SK-N-SH treated with all-trans-retinoic acid at 6 μM for 48 hours (cell line): ENCODE data around the gene PHLDA1.

Experiments used
- ATAC-seq: fragments of 200-7000 bp; cut with Tn5 transposase; 3 replicates; pipeline ENCODE4 v1.9.1; 2020; ENCODE audit warnings: mild to moderate bottlenecking, moderate library complexity
- ARNTL ChIP-seq: fragments of 450-650 bp; formaldehyde crosslinking; IDR thresholded peaks from 2 replicates; pipeline ENCODE4 v1.5.0; 2020; ENCODE audit warnings: low read depth, mild to moderate bottlenecking, moderate library complexity, borderline replicate concordance
- BACH2 ChIP-seq: fragments of 250-450 bp; sonication (Bioruptor Pico); IDR thresholded peaks from 2 replicates; pipeline ENCODE4 v1.9.0; 2021; ENCODE audit warnings: mild to moderate bottlenecking, borderline replicate concordance
- CREB5 ChIP-seq: fragments of 250-450 bp; sonication (Bioruptor Pico); IDR thresholded peaks from 2 replicates; pipeline ENCODE4 v1.5.1; 2020; ENCODE audit warnings: low read depth, mild to moderate bottlenecking, moderate library complexity
- CSDC2 ChIP-seq: fragments of 250-450 bp; sonication (Bioruptor Pico); IDR thresholded peaks from 2 replicates; pipeline ENCODE4 v1.5.0; 2020; ENCODE audit warnings: mild to moderate bottlenecking, moderate library complexity
- ESRRG ChIP-seq: fragments of 250-450 bp; sonication (Bioruptor Pico); IDR thresholded peaks from 2 replicates; pipeline ENCODE4 v1.6.1; 2021; ENCODE audit warnings: mild to moderate bottlenecking
- GLIS3 ChIP-seq: fragments of 250-450 bp; sonication (Bioruptor Pico); IDR thresholded peaks from 2 replicates; pipeline ENCODE4 v1.5.0; 2020; ENCODE audit warnings: mild to moderate bottlenecking, moderate library complexity
- POU6F1 ChIP-seq: fragments of 250-450 bp; sonication (Bioruptor Pico); IDR thresholded peaks from 2 replicates; pipeline ENCODE4 v1.8.0; 2021; ENCODE audit warnings: low read depth, mild to moderate bottlenecking, moderate library complexity, borderline replicate concordance
- PPARA ChIP-seq: fragments of 250-450 bp; sonication (Bioruptor Pico); IDR thresholded peaks from 2 replicates; pipeline ENCODE4 v1.5.0; 2020; ENCODE audit warnings: mild to moderate bottlenecking, borderline replicate concordance
- RARB ChIP-seq: fragments of 250-450 bp; sonication (Bioruptor Pico); IDR thresholded peaks from 2 replicates; pipeline ENCODE4 v1.8.0; 2021; ENCODE audit warnings: mild to moderate bottlenecking, moderate library complexity
- SNAI2 ChIP-seq: fragments of 250-450 bp; sonication (Bioruptor Pico); IDR thresholded peaks from 2 replicates; pipeline ENCODE4 v1.5.0; 2020; ENCODE audit warnings: mild to moderate bottlenecking, moderate library complexity
- TCF4 ChIP-seq: fragments of 250-450 bp; sonication (Bioruptor Pico); IDR thresholded peaks from 2 replicates; pipeline ENCODE4 v1.8.0; 2021; ENCODE audit warnings: mild to moderate bottlenecking, moderate library complexity, borderline replicate concordance
- TOX ChIP-seq: fragments of 250-450 bp; sonication (Bioruptor Pico); IDR thresholded peaks from 2 replicates; pipeline ENCODE4 v1.8.0; 2021; ENCODE audit warnings: mild to moderate bottlenecking, moderate library complexity, borderline replicate concordance
- ZC3H10 ChIP-seq: fragments of 250-450 bp; sonication (Bioruptor Pico); IDR thresholded peaks from 2 replicates; pipeline ENCODE4 v1.5.1; 2021; ENCODE audit warnings: mild to moderate bottlenecking, moderate library complexity
- ZFP3 ChIP-seq: fragments of 250-450 bp; sonication (Bioruptor Pico); IDR thresholded peaks from 2 replicates; pipeline ENCODE4 v1.5.0; 2020; ENCODE audit warnings: mild to moderate bottlenecking, moderate library complexity
- ZNF565 ChIP-seq: fragments of 450-650 bp; formaldehyde crosslinking; conservative IDR thresholded peaks from 2 replicates; pipeline ENCODE4 v1.5.0; 2020; ENCODE audit warnings: low read depth, mild to moderate bottlenecking, moderate library complexity
- ZNF70 ChIP-seq: fragments of 450-650 bp; formaldehyde crosslinking; IDR thresholded peaks from 2 replicates; pipeline ENCODE4 v1.5.0; 2020; ENCODE audit warnings: mild to moderate bottlenecking, moderate library complexity
- ZNF8 ChIP-seq: fragments of 450-650 bp; formaldehyde crosslinking; IDR thresholded peaks from 2 replicates; pipeline ENCODE4 v1.5.0; 2020; ENCODE audit warnings: mild to moderate bottlenecking, moderate library complexity
- TF ChIP-seq, protein P1 (sequence below): fragments of 250-450 bp; sonication (Bioruptor Pico); IDR thresholded peaks from 2 replicates; pipeline ENCODE4 v1.5.1; 2021; ENCODE audit warnings: mild to moderate bottlenecking, moderate library complexity
- TF ChIP-seq, protein P2 (sequence below): fragments of 250-450 bp; sonication (Bioruptor Pico); IDR thresholded peaks from 2 replicates; pipeline ENCODE4 v1.5.0; 2020; ENCODE audit warnings: mild to moderate bottlenecking, moderate library complexity

PHLDA1 gene

GRCh38 chr12:76049575-76050251, 18.1 kb upstream of the PHLDA1 start:
- TF ChIP-seq ZNF8 (CRISPR knock-in tag) (no peak), TOX (no peak), ARNTL (CRISPR knock-in tag) (no peak), PPARA (CRISPR knock-in tag) (no peak), TCF4 (CRISPR knock-in tag) (no peak), BACH2 (CRISPR knock-in tag) (no peak), CREB5 (no peak)
- ATAC-seq = no peak

DNA sequence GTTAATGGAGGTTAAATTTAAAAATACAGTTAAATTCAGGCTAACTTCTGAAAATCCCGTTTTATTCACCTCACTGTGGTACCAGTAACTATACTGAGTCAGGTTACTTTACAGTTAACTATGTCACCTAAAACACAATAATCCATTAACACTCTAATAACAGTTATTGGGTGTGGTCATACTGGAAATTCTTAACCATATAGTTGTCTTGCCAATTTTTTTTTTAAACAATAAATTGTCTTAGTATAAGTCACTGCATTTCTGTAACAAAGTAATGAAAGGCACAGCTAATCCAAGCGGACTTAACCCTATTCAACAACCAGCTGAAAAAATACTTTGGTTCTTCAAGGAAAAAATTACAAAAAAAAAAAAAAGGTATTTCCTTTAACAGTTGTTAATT, 16.2 kb upstream of the PHLDA1 start:
- TF ChIP-seq GLIS3 (CRISPR knock-in tag) = no peak
- TF ChIP-seq, protein P1, sequence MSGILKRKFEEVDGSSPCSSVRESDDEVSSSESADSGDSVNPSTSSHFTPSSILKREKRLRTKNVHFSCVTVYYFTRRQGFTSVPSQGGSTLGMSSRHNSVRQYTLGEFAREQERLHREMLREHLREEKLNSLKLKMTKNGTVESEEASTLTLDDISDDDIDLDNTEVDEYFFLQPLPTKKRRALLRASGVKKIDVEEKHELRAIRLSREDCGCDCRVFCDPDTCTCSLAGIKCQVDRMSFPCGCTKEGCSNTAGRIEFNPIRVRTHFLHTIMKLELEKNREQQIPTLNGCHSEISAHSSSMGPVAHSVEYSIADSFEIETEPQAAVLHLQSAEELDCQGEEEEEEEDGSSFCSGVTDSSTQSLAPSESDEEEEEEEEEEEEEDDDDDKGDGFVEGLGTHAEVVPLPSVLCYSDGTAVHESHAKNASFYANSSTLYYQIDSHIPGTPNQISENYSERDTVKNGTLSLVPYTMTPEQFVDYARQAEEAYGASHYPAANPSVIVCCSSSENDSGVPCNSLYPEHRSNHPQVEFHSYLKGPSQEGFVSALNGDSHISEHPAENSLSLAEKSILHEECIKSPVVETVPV (CRISPR knock-in tag) = no peak
- TF ChIP-seq ZNF8 (CRISPR knock-in tag) = no peak
- no peak for TF ChIP-seq ZNF70 (CRISPR knock-in tag)
- TF ChIP-seq RARB (CRISPR knock-in tag) = no peak
- no peak for TF ChIP-seq ZFP3 (CRISPR knock-in tag)
- ATAC-seq = no peak

- ATAC-seq = no peak
- TF ChIP-seq POU6F1 (CRISPR knock-in tag) (no peak), RARB (CRISPR knock-in tag) (no peak), ZNF565 (CRISPR knock-in tag) (no peak), GLIS3 (CRISPR knock-in tag) (no peak), CSDC2 (no peak), TOX (no peak), ARNTL (CRISPR knock-in tag) (no peak), PPARA (CRISPR knock-in tag) (no peak), ESRRG (CRISPR knock-in tag) (no peak), SNAI2 (CRISPR knock-in tag) (no peak), ZC3H10 (CRISPR knock-in tag) (no peak)
- TF ChIP-seq, protein P1 (CRISPR knock-in tag) = no peak
- TF ChIP-seq, protein P2, sequence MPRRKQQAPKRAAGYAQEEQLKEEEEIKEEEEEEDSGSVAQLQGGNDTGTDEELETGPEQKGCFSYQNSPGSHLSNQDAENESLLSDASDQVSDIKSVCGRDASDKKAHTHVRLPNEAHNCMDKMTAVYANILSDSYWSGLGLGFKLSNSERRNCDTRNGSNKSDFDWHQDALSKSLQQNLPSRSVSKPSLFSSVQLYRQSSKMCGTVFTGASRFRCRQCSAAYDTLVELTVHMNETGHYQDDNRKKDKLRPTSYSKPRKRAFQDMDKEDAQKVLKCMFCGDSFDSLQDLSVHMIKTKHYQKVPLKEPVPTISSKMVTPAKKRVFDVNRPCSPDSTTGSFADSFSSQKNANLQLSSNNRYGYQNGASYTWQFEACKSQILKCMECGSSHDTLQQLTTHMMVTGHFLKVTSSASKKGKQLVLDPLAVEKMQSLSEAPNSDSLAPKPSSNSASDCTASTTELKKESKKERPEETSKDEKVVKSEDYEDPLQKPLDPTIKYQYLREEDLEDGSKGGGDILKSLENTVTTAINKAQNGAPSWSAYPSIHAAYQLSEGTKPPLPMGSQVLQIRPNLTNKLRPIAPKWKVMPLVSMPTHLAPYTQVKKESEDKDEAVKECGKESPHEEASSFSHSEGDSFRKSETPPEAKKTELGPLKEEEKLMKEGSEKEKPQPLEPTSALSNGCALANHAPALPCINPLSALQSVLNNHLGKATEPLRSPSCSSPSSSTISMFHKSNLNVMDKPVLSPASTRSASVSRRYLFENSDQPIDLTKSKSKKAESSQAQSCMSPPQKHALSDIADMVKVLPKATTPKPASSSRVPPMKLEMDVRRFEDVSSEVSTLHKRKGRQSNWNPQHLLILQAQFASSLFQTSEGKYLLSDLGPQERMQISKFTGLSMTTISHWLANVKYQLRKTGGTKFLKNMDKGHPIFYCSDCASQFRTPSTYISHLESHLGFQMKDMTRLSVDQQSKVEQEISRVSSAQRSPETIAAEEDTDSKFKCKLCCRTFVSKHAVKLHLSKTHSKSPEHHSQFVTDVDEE = no peak
Observed at GRCh38 chr12:76047060-76047459, 15.5 kb upstream of the PHLDA1 start.

GRCh38 chr12:76043377-76043776, 11.8 kb upstream of the PHLDA1 start:
- no peak for TF ChIP-seq BACH2 (CRISPR knock-in tag)
- no peak for ATAC-seq
